ENCODE data around the gene CELA2A. TPM values are rescaled to one million over a fixed set of nuclear protein-coding genes. Genes with fewer than 3 reads are reported as not detected.
A peak's percentile ranks its signal among the peaks of the same experiment; 100 is the strongest.
"Not testable (repeated sequence)": the region's sequence is repeated elsewhere in the genome, so short reads cannot be mapped to it uniquely, and the experiment has no call there.

Gene CELA2A
- polyA plus RNA-seq, 3 donors: not detected

- intact Hi-C loops (cut with micrococcal nuclease): no loop called here
- Mint-ChIP-seq H3K27ac (peak overlapping the region in 3 of 7 donors; percentile 7 to 71 (median 62)), H3K36me3 (peaks cover 55 to 70% of the 10 kb centered on the region in 2 donors), H3K4me1 (peaks cover 9% of the 10 kb centered on the region), H3K4me3 (no peak overlapping the region), H3K27me3 (ENCODE audit: low read depth in 3 of 3) (peaks cover 0 to 4% (median 2%) of the 10 kb centered on the region in 3 donors), H3K9me3 (no peaks in the 10 kb centered on the region)
- Histone ChIP-seq H3K4me2 (replicated peaks; ENCODE audit: extremely low read depth, low read length, poor library complexity, severe bottlenecking) (no peak overlapping the region), H3K36me3 (replicated peaks in 1 of 2; ENCODE audit: control insufficient read depth in 1 of 2, insufficient read depth in 2 of 2, low read length in 2 of 2) (peaks cover 16 to 46% of the 10 kb centered on the region in 2 donors), H2AFZ (ENCODE audit: insufficient read depth, low read depth, low read length, poor library complexity, severe bottlenecking) (no peak overlapping the region), H3K4me1 (ENCODE audit: control insufficient read depth in 1 of 2, insufficient read depth in 2 of 2, low read length in 2 of 2) (peaks cover 8 to 10% of the 10 kb centered on the region in 2 donors), H3K4me3 (replicated peaks in 1 of 3; ENCODE audit: low read depth in 2 of 3, low read length in 3 of 3) (no peak overlapping the region), H3K27me3 (ENCODE audit: control insufficient read depth in 2 of 2, insufficient read depth in 2 of 2, low read length in 2 of 2) (no peaks in the 10 kb centered on the region), H3K79me2 (ENCODE audit: insufficient read depth, low read length) (no peaks in the 10 kb centered on the region), H3K9ac (ENCODE audit: insufficient read depth, low read length, poor library complexity, severe bottlenecking) (no peak overlapping the region), H3K9me3 (replicated peaks in 1 of 2; ENCODE audit: control insufficient read depth in 1 of 2, insufficient read depth in 1 of 2, low read length in 2 of 2) (no peaks in the 10 kb centered on the region), H4K20me1 (ENCODE audit: insufficient read depth, low read length) (peaks cover 24% of the 10 kb centered on the region), H3K27ac (ENCODE audit: low read depth in 1 of 2, low read length in 2 of 2) (no peak overlapping the region)
- 100% methylated on average over 3 of the region's 4 CpGs for WGBS (ENCODE audit: insufficient coverage)
- TF ChIP-seq CTCF (IDR thresholded peaks at IDR 0.05): no peak
- no peak for DNase-seq
Measured at GRCh38 chr1:15513192-15513591, 56.7 kb downstream of the CELA2A start.

GRCh38 chr1:15513919-15514318, 57.4 kb downstream of the CELA2A start:
- Mint-ChIP-seq H3K27me3 (ENCODE audit: low read depth in 3 of 3) (peaks cover 0 to 4% (median 2%) of the 10 kb centered on the region in 3 donors), H3K36me3 (peaks cover 53 to 70% of the 10 kb centered on the region in 2 donors), H3K4me3 (no peak overlapping the region), H3K9me3 (no peaks in the 10 kb centered on the region), H3K4me1 (peaks cover 9% of the 10 kb centered on the region), H3K27ac (peak overlapping the region in 1 of 7 donors; percentile 80)
- peaks cover 16 to 49% of the 10 kb centered on the region in 2 donors for H3K36me3 ChIP-seq (replicated peaks in 1 of 2; ENCODE audit: control insufficient read depth in 1 of 2, insufficient read depth in 2 of 2, low read length in 2 of 2)
- no peak overlapping the region for H3K27ac ChIP-seq (ENCODE audit: low read depth in 1 of 2, low read length in 2 of 2)
- no peak overlapping the region for H2AFZ ChIP-seq (ENCODE audit: insufficient read depth, low read depth, low read length, poor library complexity, severe bottlenecking)
- peaks cover 24% of the 10 kb centered on the region for H4K20me1 ChIP-seq (ENCODE audit: insufficient read depth, low read length)
- H3K27me3 ChIP-seq (ENCODE audit: control insufficient read depth in 2 of 2, insufficient read depth in 2 of 2, low read length in 2 of 2): no peaks in the 10 kb centered on the region
- H3K79me2 ChIP-seq (ENCODE audit: insufficient read depth, low read length): no peaks in the 10 kb centered on the region
- H3K4me2 ChIP-seq (replicated peaks; ENCODE audit: extremely low read depth, low read length, poor library complexity, severe bottlenecking): no peak overlapping the region
- no peaks in the 10 kb centered on the region for H3K9me3 ChIP-seq (replicated peaks in 1 of 2; ENCODE audit: control insufficient read depth in 1 of 2, insufficient read depth in 1 of 2, low read length in 2 of 2)
- TF ChIP-seq CTCF (IDR thresholded peaks at IDR 0.05): no peak
- no peak overlapping the region for H3K9ac ChIP-seq (ENCODE audit: insufficient read depth, low read length, poor library complexity, severe bottlenecking)
- WGBS (ENCODE audit: insufficient coverage): 100% methylated on average over 2 of the region's 3 CpGs
- intact Hi-C loops (cut with micrococcal nuclease): no loop called here
- no peak for DNase-seq
- H3K4me1 ChIP-seq (ENCODE audit: control insufficient read depth in 1 of 2, insufficient read depth in 2 of 2, low read length in 2 of 2): peaks cover 8 to 10% of the 10 kb centered on the region in 2 donors
- H3K4me3 ChIP-seq (replicated peaks in 1 of 3; ENCODE audit: low read depth in 2 of 3, low read length in 3 of 3): no peak overlapping the region

- H3K4me1 Mint-ChIP-seq; H3K9me3 Mint-ChIP-seq; H3K4me2 ChIP-seq (replicated peaks; ENCODE audit: extremely low read depth, low read length, poor library complexity, severe bottlenecking); intact Hi-C loops (cut with micrococcal nuclease); H3K79me2 ChIP-seq (ENCODE audit: insufficient read depth, low read length); H3K27me3 ChIP-seq (ENCODE audit: control insufficient read depth in 2 of 2, insufficient read depth in 2 of 2, low read length in 2 of 2); H3K4me3 ChIP-seq (replicated peaks in 1 of 3; ENCODE audit: low read depth in 2 of 3, low read length in 3 of 3); DNase-seq; H3K4me1 ChIP-seq (ENCODE audit: control insufficient read depth in 1 of 2, insufficient read depth in 2 of 2, low read length in 2 of 2); H3K4me3 Mint-ChIP-seq; H3K9ac ChIP-seq (ENCODE audit: insufficient read depth, low read length, poor library complexity, severe bottlenecking); H3K9me3 ChIP-seq (replicated peaks in 1 of 2; ENCODE audit: control insufficient read depth in 1 of 2, insufficient read depth in 1 of 2, low read length in 2 of 2); H2AFZ ChIP-seq (ENCODE audit: insufficient read depth, low read depth, low read length, poor library complexity, severe bottlenecking); H3K27me3 Mint-ChIP-seq (ENCODE audit: low read depth in 3 of 3); H3K27ac ChIP-seq (ENCODE audit: low read depth in 1 of 2, low read length in 2 of 2): not testable (repeated sequence)
- Mint-ChIP-seq H3K36me3 (peaks cover 53 to 72% of the 10 kb centered on the region in 2 donors), H3K27ac (peak overlapping the region in 4 of 7 donors; percentile 7 to 80 (median 48))
- Histone ChIP-seq H3K36me3 (replicated peaks in 1 of 2; ENCODE audit: control insufficient read depth in 1 of 2, insufficient read depth in 2 of 2, low read length in 2 of 2) (peaks cover 16 to 49% of the 10 kb centered on the region in 2 donors), H4K20me1 (ENCODE audit: insufficient read depth, low read length) (peaks cover 24% of the 10 kb centered on the region)
- WGBS (ENCODE audit: insufficient coverage): no CpG with 5 or more reads among the region's 5 CpGs
Measured at GRCh38 chr1:15514557-15514956, 58.0 kb downstream of the CELA2A start.
